Nephron (organoid): ENCODE data around the gene ACBD4.
"Not testable (repeated sequence)": the region's sequence is repeated elsewhere in the genome, so short reads cannot be mapped to it uniquely, and the experiment has no call there.

Experiments used
- H3K27ac Mint-ChIP-seq, 3 experiments: 2 replicates each; pipeline ENCODE4 v1.8.0; 2020; ENCODE audit warnings: mixed read lengths in 3 of 3, mild to moderate bottlenecking in 2 of 3, moderate library complexity in 1 of 3
- H3K27me3 Mint-ChIP-seq: 2 replicates; pipeline ENCODE4 v1.8.0; 2021; ENCODE audit warnings: low read depth, mild to moderate bottlenecking, moderate library complexity, mixed read lengths
- H3K36me3 Mint-ChIP-seq: 2 replicates; pipeline ENCODE4 v1.8.0; 2020; ENCODE audit warnings: low read depth, mixed read lengths
- H3K4me1 Mint-ChIP-seq: 2 replicates; pipeline ENCODE4 v1.8.0; 2020; ENCODE audit warnings: mixed read lengths
- H3K4me3 Mint-ChIP-seq, 3 experiments: 2 replicates each; pipeline ENCODE4 v1.8.0; 2020; ENCODE audit warnings: mild to moderate bottlenecking in 3 of 3, mixed read lengths in 3 of 3, moderate library complexity in 2 of 3
- H3K9me3 Mint-ChIP-seq: 2 replicates; pipeline ENCODE4 v1.8.0; 2020; ENCODE audit warnings: mixed read lengths
- TF ChIP-seq, protein P1 (sequence below), 3 experiments: fragments of 200-600 bp; sonication (generic); IDR thresholded peaks; one replicate each; pipeline ENCODE4 v1.5.0; 2021; ENCODE audit warnings: antibody characterized with exemption in 3 of 3; ENCODE audit not compliant: unreplicated experiment in 3 of 3

Gene ACBD4

DNA sequence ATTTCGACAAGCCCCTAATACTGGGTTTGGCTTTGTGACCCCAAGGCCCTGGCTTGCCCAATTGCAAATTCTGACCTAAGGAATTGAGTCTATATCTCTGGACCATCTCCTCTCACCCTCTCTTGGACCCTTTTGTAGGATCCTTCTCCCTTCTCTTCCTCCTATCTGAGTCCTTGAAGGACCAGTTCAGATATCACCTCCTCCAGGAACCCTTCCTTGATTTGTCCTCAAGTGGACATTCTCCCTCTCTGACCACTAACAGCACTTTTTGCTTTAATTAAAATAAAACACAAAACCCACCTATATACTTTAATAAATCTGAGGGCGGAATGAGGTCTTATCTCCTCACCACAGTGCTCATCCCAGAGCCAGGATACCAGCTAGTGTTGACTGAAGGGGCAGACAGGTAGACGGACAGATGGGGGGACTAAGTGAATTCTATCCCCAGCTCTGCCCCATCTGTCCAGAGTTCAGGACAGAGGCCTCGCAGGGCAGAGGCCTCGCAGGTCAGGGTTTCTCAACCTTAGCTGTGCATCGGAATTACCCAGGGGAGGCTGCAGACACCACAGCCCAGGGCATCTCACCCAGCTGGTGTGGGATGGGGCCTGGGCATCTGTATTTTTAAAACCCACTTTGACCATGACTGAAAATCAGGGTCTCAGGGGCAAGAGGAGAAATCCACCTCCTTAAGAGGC is 12.3 kb upstream of the ACBD4 start:
- no peak overlapping the region for H3K4me3 Mint-ChIP-seq
- peak overlapping the region in 1 of 3 experiments; percentile 9 for H3K27ac Mint-ChIP-seq

DNA sequence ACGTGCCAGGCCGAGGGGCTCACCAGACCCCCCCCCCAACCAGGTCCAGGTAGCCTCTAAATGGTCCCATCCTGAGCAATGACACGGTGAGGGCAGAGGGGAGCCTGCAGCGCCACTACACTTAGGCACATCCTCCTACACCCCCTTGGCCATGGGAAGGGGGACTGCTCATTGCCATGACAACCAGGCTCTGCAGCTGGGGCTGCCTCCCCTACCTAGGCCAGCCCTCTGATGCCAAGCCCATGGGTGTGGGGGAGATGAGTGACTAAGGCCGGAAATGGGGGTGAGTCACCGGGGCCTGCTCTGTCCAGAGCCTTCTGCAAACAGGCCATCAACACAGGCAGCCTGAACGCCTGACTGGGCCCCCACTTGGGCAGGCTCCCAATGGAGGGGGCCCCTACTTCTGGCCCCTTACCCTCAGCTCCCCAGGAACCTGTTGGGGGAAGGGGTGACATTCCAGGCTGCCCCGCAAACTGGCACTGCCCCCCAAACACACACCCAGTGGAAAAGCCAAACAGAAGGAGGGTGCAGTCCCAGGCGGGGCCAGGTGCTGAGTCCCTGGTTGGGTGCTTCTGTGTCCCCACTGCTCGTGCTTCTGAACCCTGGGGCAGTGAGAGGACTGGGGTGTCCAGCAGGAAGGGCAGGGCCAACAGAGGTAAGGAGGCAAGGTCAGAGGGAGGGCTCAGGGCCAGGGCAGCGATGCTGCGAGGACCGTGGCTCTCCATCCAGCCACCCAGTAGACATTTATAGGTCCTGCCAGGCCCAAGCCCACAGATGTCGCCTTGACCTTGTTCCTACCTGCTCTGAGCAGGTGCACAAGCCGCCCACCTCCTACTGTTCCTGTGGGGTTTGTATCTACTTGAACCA is 11.3 kb upstream of the ACBD4 start:
- peaks cover 24% of the 10 kb centered on the region for H3K4me1 Mint-ChIP-seq
- no peaks in the 10 kb centered on the region for H3K27me3 Mint-ChIP-seq
- H3K4me3 Mint-ChIP-seq = no peak overlapping the region
- H3K27ac Mint-ChIP-seq = peak overlapping the region in 1 of 3 experiments; percentile 35
- TF ChIP-seq, protein P1, sequence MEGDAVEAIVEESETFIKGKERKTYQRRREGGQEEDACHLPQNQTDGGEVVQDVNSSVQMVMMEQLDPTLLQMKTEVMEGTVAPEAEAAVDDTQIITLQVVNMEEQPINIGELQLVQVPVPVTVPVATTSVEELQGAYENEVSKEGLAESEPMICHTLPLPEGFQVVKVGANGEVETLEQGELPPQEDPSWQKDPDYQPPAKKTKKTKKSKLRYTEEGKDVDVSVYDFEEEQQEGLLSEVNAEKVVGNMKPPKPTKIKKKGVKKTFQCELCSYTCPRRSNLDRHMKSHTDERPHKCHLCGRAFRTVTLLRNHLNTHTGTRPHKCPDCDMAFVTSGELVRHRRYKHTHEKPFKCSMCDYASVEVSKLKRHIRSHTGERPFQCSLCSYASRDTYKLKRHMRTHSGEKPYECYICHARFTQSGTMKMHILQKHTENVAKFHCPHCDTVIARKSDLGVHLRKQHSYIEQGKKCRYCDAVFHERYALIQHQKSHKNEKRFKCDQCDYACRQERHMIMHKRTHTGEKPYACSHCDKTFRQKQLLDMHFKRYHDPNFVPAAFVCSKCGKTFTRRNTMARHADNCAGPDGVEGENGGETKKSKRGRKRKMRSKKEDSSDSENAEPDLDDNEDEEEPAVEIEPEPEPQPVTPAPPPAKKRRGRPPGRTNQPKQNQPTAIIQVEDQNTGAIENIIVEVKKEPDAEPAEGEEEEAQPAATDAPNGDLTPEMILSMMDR (IDR thresholded peaks at IDR 0.05; ENCODE audit: unreplicated experiment in 3 of 3) = no peak
- no peaks in the 10 kb centered on the region for H3K9me3 Mint-ChIP-seq
- no peaks in the 10 kb centered on the region for H3K36me3 Mint-ChIP-seq

More for the DNA sequence above, 12.3 kb upstream of the ACBD4 start:
- Mint-ChIP-seq H3K36me3 (no peaks in the 10 kb centered on the region), H3K27me3 (no peaks in the 10 kb centered on the region), H3K4me1 (peaks cover 22% of the 10 kb centered on the region), H3K9me3 (no peaks in the 10 kb centered on the region)
- TF ChIP-seq, protein P1 (IDR thresholded peaks at IDR 0.05; ENCODE audit: unreplicated experiment in 3 of 3) = no peak

DNA sequence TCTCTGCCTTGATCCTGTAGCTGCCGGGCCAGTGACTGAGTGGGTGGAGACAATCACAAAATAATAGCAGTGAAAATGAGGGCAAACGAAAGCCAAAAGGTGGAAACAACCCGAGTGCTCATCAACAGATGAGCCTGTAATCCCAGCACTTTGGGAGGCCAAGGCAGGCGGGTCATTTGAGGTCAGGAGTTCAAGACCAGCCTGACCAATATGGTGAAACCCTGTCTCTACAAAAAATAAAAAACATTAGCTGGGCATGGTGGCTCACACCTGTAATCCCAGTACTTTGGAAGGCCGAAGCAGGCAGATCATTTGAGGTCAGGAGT is 10.7 kb upstream of the ACBD4 start:
- H3K4me1 Mint-ChIP-seq = peaks cover 30% of the 10 kb centered on the region
- not testable (repeated sequence) for H3K9me3 Mint-ChIP-seq, H3K4me3 Mint-ChIP-seq, H3K36me3 Mint-ChIP-seq, H3K27me3 Mint-ChIP-seq
- peak overlapping the region in 1 of 3 experiments; percentile 35 for H3K27ac Mint-ChIP-seq

DNA sequence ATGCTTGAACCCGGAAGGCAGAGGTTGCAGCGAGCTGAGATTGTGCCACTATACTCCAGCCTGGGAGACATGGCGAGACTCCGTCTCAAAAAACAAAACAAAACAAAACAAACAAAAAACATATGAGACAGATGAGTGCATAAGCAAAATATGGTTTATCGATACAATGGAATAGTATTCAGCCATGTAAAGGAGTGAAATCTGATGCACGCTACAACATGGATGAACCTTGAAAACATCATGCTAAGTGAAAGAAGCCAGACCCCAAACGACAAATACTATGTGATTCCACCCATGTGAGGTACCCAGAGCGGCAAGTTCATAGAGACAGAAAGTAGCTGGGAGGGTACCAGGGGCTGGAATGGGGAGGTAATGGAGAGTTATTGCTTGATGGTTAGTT is 10.0 kb upstream of the ACBD4 start:
- no peak overlapping the region for H3K4me3 Mint-ChIP-seq
- TF ChIP-seq, protein P1 (IDR thresholded peaks at IDR 0.05; ENCODE audit: unreplicated experiment in 3 of 3) = no peak
- H3K4me1 Mint-ChIP-seq = peaks cover 30% of the 10 kb centered on the region
- H3K36me3 Mint-ChIP-seq = no peaks in the 10 kb centered on the region
- peak overlapping the region in 2 of 3 experiments; percentile 20 to 35 for H3K27ac Mint-ChIP-seq
- no peaks in the 10 kb centered on the region for H3K27me3 Mint-ChIP-seq
- no peaks in the 10 kb centered on the region for H3K9me3 Mint-ChIP-seq

DNA sequence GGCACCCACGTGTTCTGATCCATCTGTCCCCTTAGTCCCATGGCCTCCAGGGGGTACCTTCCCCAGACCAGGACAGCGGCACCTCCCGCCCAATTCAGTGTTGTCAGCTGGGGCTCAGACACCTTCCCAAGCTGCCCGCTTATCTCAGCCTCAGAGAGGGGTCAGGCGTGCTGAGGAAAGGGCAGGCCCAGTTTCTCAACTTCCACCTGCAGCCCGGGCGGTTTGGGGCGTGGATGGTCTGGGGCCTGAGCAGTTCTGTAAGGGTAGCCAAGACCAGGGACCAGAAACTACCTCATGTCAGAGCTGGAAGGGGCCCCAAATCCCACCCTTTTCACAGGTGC is 8.3 kb upstream of the ACBD4 start:
- H3K4me1 Mint-ChIP-seq = peaks cover 36% of the 10 kb centered on the region
- no peaks in the 10 kb centered on the region for H3K9me3 Mint-ChIP-seq
- no peaks in the 10 kb centered on the region for H3K27me3 Mint-ChIP-seq
- H3K4me3 Mint-ChIP-seq = no peak overlapping the region
- H3K27ac Mint-ChIP-seq = peak overlapping the region; percentile 85 to 94 (median 93)
- TF ChIP-seq, protein P1 (IDR thresholded peaks at IDR 0.05; ENCODE audit: unreplicated experiment in 3 of 3) = no peak
- no peaks in the 10 kb centered on the region for H3K36me3 Mint-ChIP-seq

DNA sequence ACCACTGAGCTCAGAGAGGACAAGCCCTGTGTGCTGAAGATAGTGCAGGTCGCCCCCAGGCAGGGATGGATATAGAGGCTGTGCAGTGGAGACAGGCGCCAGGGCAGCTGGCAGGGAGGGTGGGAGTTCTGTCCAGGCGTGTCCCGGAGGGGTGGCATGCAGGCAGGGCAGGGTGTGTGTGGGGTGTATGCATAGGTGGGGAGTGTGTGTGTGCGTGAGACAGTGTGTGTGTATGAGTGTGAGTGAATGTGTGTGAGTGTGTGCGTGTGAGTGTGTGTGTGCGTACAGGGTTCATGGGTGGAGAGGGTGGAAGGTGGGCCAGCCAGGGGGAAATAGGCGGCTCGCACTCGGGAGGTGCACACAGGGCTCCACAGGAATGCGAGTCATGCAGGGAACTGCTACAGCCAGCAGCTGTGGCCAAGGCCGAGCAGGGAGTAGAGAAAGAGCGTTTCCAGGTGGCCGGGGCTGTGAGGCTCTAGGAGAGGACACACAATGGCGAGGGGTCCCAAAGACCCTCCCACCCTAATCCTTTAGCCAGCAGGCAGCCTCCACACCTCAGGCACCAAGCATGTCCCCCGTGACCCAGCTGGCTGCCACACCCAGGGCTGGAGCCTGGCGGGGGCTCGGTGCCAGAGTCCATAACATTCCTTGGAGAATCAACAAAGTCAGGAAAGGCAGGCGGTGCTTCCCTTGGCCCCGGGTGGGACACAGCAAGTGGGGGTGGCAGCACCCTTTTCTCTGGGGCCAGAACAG is 7.8 kb upstream of the ACBD4 start:
- Mint-ChIP-seq H3K36me3 (no peaks in the 10 kb centered on the region), H3K9me3 (no peaks in the 10 kb centered on the region), H3K27me3 (no peaks in the 10 kb centered on the region), H3K4me1 (peaks cover 36% of the 10 kb centered on the region), H3K4me3 (peak overlapping the region; percentile 35 to 44 (median 39)), H3K27ac (peak overlapping the region; percentile 85 to 94 (median 93))
- TF ChIP-seq, protein P1 (IDR thresholded peaks at IDR 0.05; ENCODE audit: unreplicated experiment in 3 of 3) = no peak
